DMS53 treated with DMSO at 0.1 percent for 48 hours (cell line): Measurements from ENCODE around the gene GLMN.

Experiments
- DNase-seq: peaks from one replicate; lab custom pipeline; 2025; ENCODE audit not compliant: unreplicated experiment; lab: John Stamatoyannopoulos, UW

The GLMN gene

DNA sequence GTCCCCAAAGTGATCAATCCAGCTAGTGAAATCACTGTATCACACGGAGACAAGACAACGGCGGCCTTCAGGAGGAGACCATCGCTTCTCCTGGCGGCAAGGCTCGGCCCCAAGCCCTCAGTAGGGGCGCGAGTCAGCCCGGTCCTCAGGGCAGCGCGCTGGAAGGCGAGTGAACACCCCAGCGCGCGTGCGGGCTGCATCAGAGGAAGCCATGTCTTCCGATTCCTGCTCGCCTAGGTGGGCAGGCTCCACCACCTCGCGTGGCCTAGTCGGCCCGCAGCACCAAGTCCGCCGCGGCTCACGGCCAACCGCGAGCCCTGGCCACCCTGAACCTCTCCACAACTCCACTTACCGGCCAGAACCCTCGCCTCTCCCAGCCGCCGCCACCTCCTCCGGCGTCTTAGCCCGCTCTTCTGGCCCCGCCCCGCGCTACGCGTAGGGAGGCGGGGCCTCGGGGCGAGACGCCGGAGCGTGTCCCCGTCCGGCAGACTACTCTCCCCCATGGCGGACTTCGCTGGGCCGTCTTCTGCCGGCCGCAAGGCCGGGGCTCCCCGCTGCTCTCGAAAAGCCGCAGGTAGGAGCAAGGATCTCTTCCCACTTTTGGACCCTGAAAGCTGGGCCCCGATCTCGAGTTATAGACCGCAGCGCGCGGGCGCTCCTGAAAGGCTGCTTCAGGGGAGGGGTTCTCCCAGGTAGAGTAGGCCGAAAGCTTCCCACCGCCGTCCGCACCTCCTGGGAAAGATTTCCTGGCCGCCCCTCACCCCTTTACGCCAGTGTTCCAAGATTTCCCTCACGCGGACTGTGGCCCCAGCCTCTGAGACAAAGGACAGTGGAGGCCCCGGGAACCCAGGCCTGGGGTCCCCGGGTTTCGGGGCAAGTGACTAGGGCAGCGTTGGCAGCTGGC, at the start of gene GLMN, which contains the start of gene RPAP2:
Gene GLMN, minus strand, starts transcription at position 415 of the 904 bp plus-strand sequence. CDS start 988 bp downstream, outside the sequence.
Gene RPAP2, plus strand, starts transcription at position 487 of the 904 bp plus-strand sequence. Its CDS starts 15 bp downstream, at position 502.
- peak; percentile 87 for DNase-seq

- DNase-seq, result no peak
Measured at GRCh38 chr1:92346866-92347640, 48.3 kb upstream of the GLMN start.

DNA sequence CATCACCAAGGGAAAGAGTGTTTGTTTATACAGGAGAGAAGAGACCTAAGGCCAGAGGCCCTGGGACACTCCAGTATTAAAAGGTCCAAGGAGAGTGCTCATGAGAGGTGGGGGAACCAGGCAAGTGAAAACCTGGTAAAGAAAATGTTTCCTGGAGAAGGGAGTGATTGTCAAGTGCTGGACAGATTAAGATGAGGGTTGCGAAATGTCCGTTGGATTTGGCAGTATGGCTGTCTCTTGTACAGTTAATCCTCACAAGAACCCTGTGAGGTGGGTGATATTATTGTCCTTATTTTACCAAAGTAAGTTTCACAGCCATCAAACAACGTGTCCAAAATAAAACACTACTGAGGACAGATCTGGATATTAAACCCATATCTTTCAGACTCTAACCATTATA, 44.3 kb upstream of the GLMN start:
- DNase-seq, result no peak

DNA sequence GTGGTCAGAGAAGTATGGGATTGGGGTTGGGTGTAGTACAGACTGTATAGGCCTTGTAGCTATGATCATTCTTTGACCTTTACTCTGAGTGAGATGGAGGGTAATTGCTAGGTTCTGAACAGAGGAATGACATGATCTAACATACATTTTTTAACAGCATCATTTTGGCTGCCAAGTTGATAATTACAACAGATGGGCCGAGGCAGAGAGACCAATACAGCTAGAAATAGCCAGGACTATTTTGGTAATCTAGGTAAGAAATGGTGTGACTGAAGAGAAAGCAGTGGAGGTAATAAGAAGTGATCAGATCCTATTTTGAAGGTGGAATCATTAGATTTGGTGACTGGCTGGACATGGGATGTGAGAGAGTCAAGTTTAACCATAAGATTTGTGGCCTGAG, 43.6 kb upstream of the GLMN start:
- DNase-seq, result no peak

- DNase-seq, result no peak
Measured at GRCh38 chr1:92340154-92340553, 41.4 kb upstream of the GLMN start.

DNA sequence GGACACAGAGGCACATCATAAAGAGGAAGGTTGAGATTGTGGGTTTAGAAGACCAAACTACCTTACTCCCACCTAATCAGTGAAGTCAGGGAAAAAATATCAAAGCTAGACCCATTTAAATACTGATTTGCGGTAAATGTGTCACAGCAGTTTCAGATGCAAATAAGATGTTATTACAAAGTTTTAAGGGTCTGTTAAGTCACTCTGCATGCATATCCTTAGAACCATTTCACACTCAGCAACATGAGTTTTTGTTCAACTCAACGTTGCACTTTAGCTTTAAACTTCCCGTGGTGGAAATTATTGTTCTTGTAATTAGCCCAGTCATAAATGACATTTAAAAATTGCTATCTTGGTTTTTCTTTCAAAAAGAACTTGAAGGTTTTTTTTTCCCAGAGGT, 34.9 kb upstream of the GLMN start:
- DNase-seq, result no peak

DNA sequence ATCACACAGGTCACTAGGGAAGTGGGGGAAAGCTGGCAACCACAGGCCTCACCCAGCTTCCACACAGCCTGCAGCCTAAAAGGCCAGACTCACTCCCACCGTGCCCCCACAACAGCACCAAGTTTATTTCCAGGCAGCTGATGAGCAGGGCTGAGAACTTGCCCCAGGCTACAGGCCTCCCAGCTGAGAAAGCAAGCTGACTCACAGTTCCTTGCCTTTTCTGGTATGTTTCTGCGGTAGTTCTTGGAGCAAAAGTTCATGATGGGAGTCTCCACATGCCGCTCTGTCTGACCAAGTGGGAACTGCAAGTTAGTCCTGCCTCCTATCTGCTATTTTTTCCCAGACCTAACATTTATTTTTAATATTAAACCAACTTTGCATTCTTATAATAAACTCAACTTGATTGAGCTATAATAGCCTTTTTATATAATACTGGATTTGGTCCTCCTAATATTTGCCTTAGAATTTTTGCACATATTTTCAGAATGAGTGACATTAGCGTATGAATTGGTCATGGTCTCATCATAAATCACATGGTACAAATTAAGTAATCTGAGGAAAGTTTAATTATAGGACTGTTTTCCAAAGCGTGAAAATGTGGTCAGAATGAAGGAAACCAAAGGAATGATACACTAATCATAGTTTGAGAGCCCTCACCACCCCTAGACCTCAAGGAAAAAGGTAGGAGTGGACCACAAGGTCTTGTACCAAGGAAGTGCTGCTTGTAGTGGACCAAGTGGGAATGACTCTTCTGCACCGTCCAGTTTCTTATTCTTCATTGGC, 30.8 kb upstream of the GLMN start:
- DNase-seq, result no peak

GRCh38 chr1:92327794-92328193, 29.0 kb upstream of the GLMN start:
- DNase-seq, result no peak

- no peak for DNase-seq
Measured at GRCh38 chr1:92326681-92327080, 27.9 kb upstream of the GLMN start.

GRCh38 chr1:92324784-92325183, 26.0 kb upstream of the GLMN start:
- no peak for DNase-seq

GRCh38 chr1:92323473-92324453, 25.0 kb upstream of the GLMN start:
- DNase-seq, result no peak

- DNase-seq, result no peak
Measured at GRCh38 chr1:92317836-92318493, 19.2 kb upstream of the GLMN start.

DNA sequence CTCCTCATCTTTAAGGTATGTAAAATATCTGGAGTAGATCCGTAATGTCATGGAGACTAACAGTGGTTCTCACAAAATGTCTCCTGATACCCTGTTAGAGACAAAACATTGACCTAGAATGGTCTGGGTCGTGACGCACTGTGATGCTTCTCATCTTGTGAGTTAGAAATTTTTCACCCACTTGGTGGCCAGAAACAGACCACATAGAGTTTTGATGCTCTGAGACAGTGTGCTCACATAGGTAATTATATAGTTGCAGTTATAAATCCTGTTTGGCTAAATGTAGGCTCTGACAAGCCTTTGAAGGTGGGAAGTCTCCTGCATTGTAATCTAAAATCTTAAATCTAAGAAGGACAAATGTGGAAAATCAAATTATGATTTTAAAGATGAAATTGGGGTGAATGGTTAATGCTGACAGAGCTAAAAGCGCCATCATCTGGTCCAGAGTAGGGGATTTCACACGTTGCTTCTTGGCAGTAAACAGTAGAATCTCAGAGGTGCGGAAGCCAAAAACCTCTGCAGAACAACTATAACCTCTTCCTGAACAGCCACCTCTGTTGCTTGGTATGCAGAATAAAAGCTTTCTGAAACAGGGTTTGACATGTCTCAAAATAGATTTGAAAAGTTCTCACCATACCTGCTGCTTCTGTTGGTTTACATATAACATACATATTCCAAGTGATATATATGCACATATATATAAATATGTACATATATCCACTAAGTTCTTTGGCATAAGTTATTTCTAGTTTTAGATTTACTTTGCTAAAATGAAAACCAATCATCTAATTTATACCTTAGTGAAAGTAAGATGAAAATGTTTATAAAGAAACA, 17.2 kb upstream of the GLMN start:
- DNase-seq, result no peak

GRCh38 chr1:92314024-92314423, 15.2 kb upstream of the GLMN start:
- DNase-seq, result no peak

GRCh38 chr1:92310185-92310597, 11.4 kb upstream of the GLMN start:
- DNase-seq, result peak; percentile 53

- DNase-seq, result no peak
Measured at GRCh38 chr1:92307980-92308379, 9.2 kb upstream of the GLMN start.

- no peak for DNase-seq
Measured at GRCh38 chr1:92306020-92306419, 7.2 kb upstream of the GLMN start.

GRCh38 chr1:92301021-92301420, 2.2 kb upstream of the GLMN start:
- no peak for DNase-seq
